H54 (cell line): ENCODE results near the gene RCN2.
A peak's percentile ranks its signal among the peaks of the same experiment; 100 is the strongest.

ENCODE experiments used
- DNase-seq: peaks from one replicate; pipeline ENCODE4 v3.0.0; 2011; ENCODE audit warnings: low spot score, mixed read lengths; ENCODE audit not compliant: insufficient read length
- FAIRE-seq: peaks from 3 replicates; lab custom pipeline; 2011; peaks lifted over from hg19 to GRCh38; lab: Jason Lieb, UNC
- POLR2A ChIP-seq: IDR thresholded peaks from 2 replicates; pipeline ENCODE4 v1.6.1; 2011; ENCODE audit warnings: low read depth, mild to moderate bottlenecking, low read length

The RCN2 gene

DNA sequence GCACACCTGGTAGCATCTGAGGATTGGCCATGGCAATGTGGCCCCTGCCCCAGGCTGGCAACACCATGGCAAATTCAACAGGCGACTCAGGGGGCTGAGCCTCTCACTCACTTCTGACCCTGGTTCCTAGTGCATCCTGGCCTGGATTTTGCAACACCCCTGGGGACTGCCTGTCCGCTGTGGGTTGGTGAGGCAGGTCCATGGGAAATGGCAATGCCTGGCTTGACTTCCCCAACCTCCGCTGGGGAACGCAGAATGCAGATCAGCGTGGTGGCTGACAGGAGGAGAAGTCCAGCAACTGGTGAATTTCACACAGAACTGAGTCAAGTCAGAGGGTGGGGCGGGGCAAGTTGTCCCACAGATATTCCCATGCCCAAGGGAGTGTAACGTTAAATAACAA lies 59.5 kb downstream of the RCN2 start:
- DNase-seq, result no peak
- FAIRE-seq, result no peak
- TF ChIP-seq POLR2A, result no peak

GRCh38 chr15:76991741-76992645 lies 60.4 kb downstream of the RCN2 start:
- DNase-seq (no peak), FAIRE-seq (no peak)
- TF ChIP-seq POLR2A, result no peak

GRCh38 chr15:76993114-76993725 lies 61.7 kb downstream of the RCN2 start:
- no peak for FAIRE-seq
- TF ChIP-seq POLR2A, result no peak
- DNase-seq, result no peak

DNA sequence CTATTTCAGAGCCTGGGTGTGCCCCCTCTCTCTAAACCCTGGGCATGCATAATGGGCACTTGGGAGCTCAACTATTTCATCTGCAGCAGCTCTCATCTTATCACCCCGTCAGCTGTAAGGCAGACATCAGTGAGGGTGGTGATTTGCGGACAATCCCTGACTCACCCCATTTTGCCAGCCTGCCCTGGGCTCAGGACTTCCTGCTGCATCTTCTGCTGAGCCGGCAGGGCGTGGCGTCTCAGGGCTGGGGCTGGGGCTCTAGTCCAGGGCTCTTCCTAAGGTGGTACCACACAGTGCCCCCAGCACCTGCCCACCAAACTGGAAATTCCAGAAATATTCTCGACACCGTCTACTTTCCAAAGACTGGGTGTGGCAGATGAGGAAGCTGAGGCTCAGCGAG lies 62.5 kb downstream of the RCN2 start:
- FAIRE-seq (no peak), DNase-seq (peak; percentile 44)
- TF ChIP-seq POLR2A, result no peak

GRCh38 chr15:76994496-76994895 lies 62.9 kb downstream of the RCN2 start:
- no peak for TF ChIP-seq POLR2A
- DNase-seq (no peak), FAIRE-seq (no peak)

GRCh38 chr15:76994971-76995945 lies 63.7 kb downstream of the RCN2 start, which contains the start of gene PSTPIP1:
TSS of gene PSTPIP1 (plus strand) at chr15:76995126. CDS start at chr15:76995574, 448 bp downstream.
- TF ChIP-seq POLR2A, result no peak
- DNase-seq, result no peak
- no peak for FAIRE-seq

- TF ChIP-seq POLR2A, result no peak
- FAIRE-seq (no peak), DNase-seq (no peak)
These were observed 64.6 kb downstream of the RCN2 start for GRCh38 chr15:76996076-76996525.

DNA sequence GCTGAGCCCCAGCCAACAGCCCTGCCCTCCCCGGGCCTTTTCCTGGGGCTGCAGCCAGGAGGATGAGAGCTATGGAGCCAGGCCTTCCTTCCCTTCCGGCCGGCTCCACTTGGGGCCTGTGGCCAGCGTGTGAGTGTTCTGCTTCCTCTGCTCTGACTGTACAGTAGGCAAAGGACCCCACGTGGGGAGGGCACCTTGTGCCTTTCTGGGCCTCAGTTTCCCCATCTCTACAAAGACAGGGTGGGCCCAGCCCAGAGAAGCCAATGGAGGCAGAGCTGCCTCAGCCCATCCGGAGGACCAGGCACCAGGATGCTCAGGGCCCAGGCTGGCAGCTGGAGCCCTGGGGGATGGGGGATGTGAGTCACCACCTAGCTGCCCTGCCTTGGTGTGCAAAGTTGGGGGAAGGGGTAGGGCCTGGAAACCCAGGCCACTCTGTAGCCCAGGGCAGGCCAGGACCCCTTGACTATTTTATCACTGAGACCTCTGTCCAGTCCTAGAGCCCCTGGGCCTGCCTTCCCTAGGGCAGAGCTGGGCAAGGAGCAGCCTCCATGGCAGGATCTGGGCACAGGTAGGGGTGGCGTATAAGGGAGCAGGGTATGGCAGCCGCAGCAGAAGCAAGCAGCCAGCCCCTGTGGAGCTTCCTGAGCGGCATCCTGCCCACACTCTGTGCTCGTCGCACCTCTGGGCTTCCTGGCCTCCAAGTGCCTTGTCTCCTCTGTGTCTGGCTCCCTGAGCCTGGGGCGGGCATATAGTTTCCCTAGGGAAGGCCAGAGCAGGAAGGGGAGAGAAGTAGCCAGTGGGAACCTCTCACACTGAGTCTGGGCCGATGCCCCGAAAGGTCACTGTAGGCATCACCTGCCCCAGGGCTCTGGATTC lies 65.2 kb downstream of the RCN2 start:
- no peak for TF ChIP-seq POLR2A
- DNase-seq (peak; percentile 35), FAIRE-seq (no peak)

- FAIRE-seq (no peak), DNase-seq (no peak)
- no peak for TF ChIP-seq POLR2A
These were observed 67.2 kb downstream of the RCN2 start for GRCh38 chr15:76998663-76999285.

DNA sequence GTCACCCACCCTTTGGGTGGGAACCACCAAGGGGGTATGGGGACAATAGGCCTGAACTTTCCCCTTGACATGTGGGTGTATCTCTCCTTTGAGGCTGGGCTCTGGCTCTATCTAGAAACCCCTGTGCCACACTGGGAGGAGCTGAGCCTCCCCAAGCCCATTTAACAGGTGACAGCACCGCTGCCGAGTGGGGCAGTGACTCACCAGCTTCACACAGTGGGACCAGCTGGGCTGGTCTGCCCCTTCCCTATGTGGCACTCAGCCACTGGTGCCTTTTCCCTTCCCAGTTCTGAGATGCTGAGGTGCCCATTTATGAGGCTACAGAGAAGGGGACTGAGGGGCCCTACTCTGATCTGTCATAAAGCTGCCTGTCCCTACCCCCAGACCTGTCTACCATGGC lies 68.4 kb downstream of the RCN2 start:
- DNase-seq, result no peak
- no peak for TF ChIP-seq POLR2A
- no peak for FAIRE-seq

GRCh38 chr15:77001351-77001750 lies 69.8 kb downstream of the RCN2 start:
- no peak for TF ChIP-seq POLR2A
- no peak for FAIRE-seq
- DNase-seq, result no peak

GRCh38 chr15:77001966-77002365 lies 70.4 kb downstream of the RCN2 start:
- TF ChIP-seq POLR2A, result no peak
- FAIRE-seq (no peak), DNase-seq (no peak)
